Activated CD8-positive, alpha-beta T cell treated with anti-CD3 and anti-CD28 coated beads for 36 hours (primary cell): ENCODE results near the gene SLC12A7. TPM values are rescaled to one million over a fixed set of nuclear protein-coding genes. Genes with fewer than 3 reads are reported as not detected.

ENCODE experiments used
- ATAC-seq: fragments of 200-7000 bp; cut with Tn5 transposase; one replicate; pipeline ENCODE4 v1.10.0; 2021; ENCODE audit warnings: mild to moderate bottlenecking, moderate library complexity
- CTCF ChIA-PET: fragments of 350-600 bp; sonication (Branson Sonifier 250); formaldehyde crosslinking; loops from one replicate; lab custom pipeline; 2021; ENCODE audit warnings: antibody characterized with exemption; lab: Charles Lee
- POLR2A ChIA-PET: fragments of 350-600 bp; sonication (Branson Sonifier 250); formaldehyde crosslinking; loops from one replicate; lab custom pipeline; 2021; ENCODE audit warnings: antibody characterized with exemption; lab: Charles Lee
- DNase-seq: peaks from one replicate; pipeline ENCODE4 v3.0.0-alpha.2; 2020
- H3K27ac Mint-ChIP-seq: one replicate; pipeline ENCODE4 v1.8.0; 2021; ENCODE audit warnings: mild to moderate bottlenecking, mixed read lengths
- H3K27me3 Mint-ChIP-seq: one replicate; pipeline ENCODE4 v1.8.0; 2021; ENCODE audit warnings: mixed read lengths
- H3K36me3 Mint-ChIP-seq: one replicate; pipeline ENCODE4 v1.8.0; 2021; ENCODE audit warnings: low read depth, mixed read lengths
- H3K4me1 Mint-ChIP-seq: one replicate; pipeline ENCODE4 v1.8.0; 2021; ENCODE audit warnings: low read depth, mixed read lengths
- H3K4me3 Mint-ChIP-seq: one replicate; pipeline ENCODE4 v1.8.0; 2021; ENCODE audit warnings: mild to moderate bottlenecking, moderate library complexity, mixed read lengths
- H3K9me3 Mint-ChIP-seq: one replicate; pipeline ENCODE4 v1.8.0; 2021; ENCODE audit warnings: mixed read lengths
- CTCF ChIP-seq: fragments of 200-600 bp; IDR thresholded peaks from one replicate; pipeline ENCODE4 v1.8.0; 2022; ENCODE audit warnings: antibody characterized with exemption, mild to moderate bottlenecking
- intact Hi-C: fragments of 100-400 bp; cut with micrococcal nuclease; formaldehyde crosslinking; loops from one replicate; pipeline ENCODE4 v1.10.0; 2022
- total RNA-seq, 2 experiments: library from RNA; stranded (reverse); gene quantifications; one replicate each; pipeline ENCODE4 v1.2.3, GENCODE V29; 2021

The SLC12A7 gene
- total RNA-seq, 2 experiments from 2014 or later = 21.6 to 24.8 TPM

- ATAC-seq = no peak
- Mint-ChIP-seq H3K27me3 (peaks cover 48% of the 10 kb centered on the region), H3K4me3 (no peak overlapping the region), H3K36me3 (no peaks in the 10 kb centered on the region), H3K27ac (no peak overlapping the region), H3K4me1 (peaks cover 17% of the 10 kb centered on the region), H3K9me3 (no peaks in the 10 kb centered on the region)
- no peak for DNase-seq
- ChIA-PET CTCF (interaction anchor here (0.6 to 9.8 kb wide), 17 partner anchors 10 to 158 kb away, joined by 3 to 105 read pairs (median 4); no protein-coding TSS in a partner anchor), POLR2A (interaction anchor here (1.3 kb wide), 1 partner anchor 59 kb away, joined by 6 read pairs; no protein-coding TSS in a partner anchor)
- intact Hi-C loops = loop anchor here (5.0 kb wide), 1 partner anchor 87 kb away; no protein-coding TSS in a partner anchor
- no peak for TF ChIP-seq CTCF
Observed at GRCh38 chr5:1009359-1010180, 102.3 kb downstream of the SLC12A7 start.

- ATAC-seq (peak; percentile 64), DNase-seq (peak; percentile 53)
- intact Hi-C loops = no loop called here
- Mint-ChIP-seq H3K4me3 (peak within 1 kb of the TSS; percentile 52), H3K4me1 (peaks cover 23% of the 10 kb centered on the region), H3K9me3 (no peaks in the 10 kb centered on the region), H3K27ac (no peak within 1 kb of the TSS), H3K36me3 (no peaks in the 10 kb centered on the region), H3K27me3 (peaks cover 48% of the 10 kb centered on the region)
- ChIA-PET CTCF (interaction anchor here (1.1 to 9.8 kb wide), 9 partner anchors 8 to 303 kb away, joined by 3 to 105 read pairs (median 4); no protein-coding TSS in a partner anchor), POLR2A (no interaction called here)
- peak; percentile 50 for TF ChIP-seq CTCF
Observed at GRCh38 chr5:1008451-1009358, 103.2 kb downstream of the SLC12A7 start, which contains the start of gene NKD2. Gene NKD2 (plus strand): TSS chr5:1008802. CDS start chr5:1009058, 256 bp downstream.

GRCh38 chr5:1007681-1008450, 104.0 kb downstream of the SLC12A7 start:
- intact Hi-C loops = no loop called here
- no peak for TF ChIP-seq CTCF
- Mint-ChIP-seq H3K27ac (no peak overlapping the region), H3K4me1 (peaks cover 31% of the 10 kb centered on the region), H3K27me3 (peaks cover 49% of the 10 kb centered on the region), H3K4me3 (peak overlapping the region; percentile 52), H3K36me3 (no peaks in the 10 kb centered on the region), H3K9me3 (no peaks in the 10 kb centered on the region)
- ChIA-PET POLR2A (no interaction called here), CTCF (interaction anchor here (0.8 to 9.8 kb wide), 12 partner anchors 9 to 529 kb away, joined by 3 to 105 read pairs (median 3); no protein-coding TSS in a partner anchor)
- no peak for DNase-seq
- no peak for ATAC-seq

GRCh38 chr5:1007221-1007680, 104.6 kb downstream of the SLC12A7 start:
- Mint-ChIP-seq H3K4me3 (no peak overlapping the region), H3K4me1 (peaks cover 32% of the 10 kb centered on the region), H3K27ac (no peak overlapping the region), H3K36me3 (no peaks in the 10 kb centered on the region), H3K9me3 (no peaks in the 10 kb centered on the region), H3K27me3 (peaks cover 50% of the 10 kb centered on the region)
- POLR2A ChIA-PET = no interaction called here
- DNase-seq (no peak), ATAC-seq (no peak)
- intact Hi-C loops = no loop called here
- CTCF ChIA-PET = interaction anchor here (0.8 to 9.8 kb wide), 10 partner anchors 9 to 529 kb away, joined by 3 to 105 read pairs (median 4); no protein-coding TSS in a partner anchor
- no peak for TF ChIP-seq CTCF
